Measurements from ENCODE around the gene TRAPPC2L.

TRAPPC2L gene

GRCh38 chr16:88810166-88810911 is 46.6 kb upstream of the TRAPPC2L start:
- no peak for TF ChIP-seq CTCF (IDR thresholded peaks at IDR 0.05; ENCODE audit: insufficient read depth, low read length, poor library complexity, severe bottlenecking)
- H3K27me3 ChIP-seq (replicated peaks; ENCODE audit: control insufficient read depth, insufficient read depth, low read length), result no peaks in the 10 kb centered on the region
- peak; percentile 61 for DNase-seq (ENCODE audit: extremely low read depth, insufficient read length)
- H3K4me3 ChIP-seq (replicated peaks; ENCODE audit: low read depth, low read length), result peak overlapping the region; percentile 88
- peaks cover 37% of the 10 kb centered on the region for H3K36me3 ChIP-seq (ENCODE audit: control insufficient read depth, insufficient read depth, low read length)

GRCh38 chr16:88810912-88811768 is 45.8 kb upstream of the TRAPPC2L start:
- no peaks in the 10 kb centered on the region for H3K27me3 ChIP-seq (replicated peaks; ENCODE audit: control insufficient read depth, insufficient read depth, low read length)
- peak overlapping the region; percentile 88 for H3K4me3 ChIP-seq (replicated peaks; ENCODE audit: low read depth, low read length)
- H3K36me3 ChIP-seq (ENCODE audit: control insufficient read depth, insufficient read depth, low read length), result peaks cover 31% of the 10 kb centered on the region
- DNase-seq (ENCODE audit: extremely low read depth, insufficient read length), result peak; percentile 88
- TF ChIP-seq CTCF (IDR thresholded peaks at IDR 0.05; ENCODE audit: insufficient read depth, low read length, poor library complexity, severe bottlenecking), result no peak

- Histone ChIP-seq H3K36me3 (ENCODE audit: control insufficient read depth, insufficient read depth, low read length) (peaks cover 25% of the 10 kb centered on the region), H3K27me3 (replicated peaks; ENCODE audit: control insufficient read depth, insufficient read depth, low read length) (no peaks in the 10 kb centered on the region), H3K4me3 (replicated peaks; ENCODE audit: low read depth, low read length) (peak within 1 kb of the TSS; percentile 88)
- peak; percentile 6 for TF ChIP-seq CTCF (IDR thresholded peaks at IDR 0.05; ENCODE audit: insufficient read depth, low read length, poor library complexity, severe bottlenecking)
- DNase-seq (ENCODE audit: extremely low read depth, insufficient read length), result peak; percentile 97
Observed at GRCh38 chr16:88811769-88812512, 45.0 kb upstream of the TRAPPC2L start, which contains the start of gene APRT. APRT (minus strand) TSS chr16:88811928; CDS start chr16:88811899, 29 bp downstream.

- no peak for DNase-seq (ENCODE audit: extremely low read depth, insufficient read length)
- no peak for TF ChIP-seq CTCF (IDR thresholded peaks at IDR 0.05; ENCODE audit: insufficient read depth, low read length, poor library complexity, severe bottlenecking)
- H3K27me3 ChIP-seq (replicated peaks; ENCODE audit: control insufficient read depth, insufficient read depth, low read length), result no peaks in the 10 kb centered on the region
- peak overlapping the region; percentile 88 for H3K4me3 ChIP-seq (replicated peaks; ENCODE audit: low read depth, low read length)
- H3K36me3 ChIP-seq (ENCODE audit: control insufficient read depth, insufficient read depth, low read length), result peaks cover 20% of the 10 kb centered on the region
Observed at GRCh38 chr16:88812513-88813268, 44.2 kb upstream of the TRAPPC2L start.
